Glutamatergic neuron (in vitro differentiated cells): ENCODE results near the gene KIAA0825. TPM values are rescaled to one million over a fixed set of nuclear protein-coding genes. Genes with fewer than 3 reads are reported as not detected.

Experiments
- DNase-seq: peaks from one replicate; pipeline ENCODE4 v3.0.0; 2022
- H3K27ac Mint-ChIP-seq: one replicate; pipeline ENCODE4 v1.8.0; 2020; ENCODE audit warnings: mild to moderate bottlenecking, mixed read lengths, inconsistent platforms; ENCODE audit not compliant: unreplicated experiment
- H3K27me3 Mint-ChIP-seq: one replicate; pipeline ENCODE4 v1.8.0; 2020; ENCODE audit warnings: mild to moderate bottlenecking, moderate library complexity, mixed read lengths, inconsistent platforms; ENCODE audit not compliant: unreplicated experiment
- H3K36me3 Mint-ChIP-seq: one replicate; pipeline ENCODE4 v1.8.0; 2020; ENCODE audit warnings: mild to moderate bottlenecking, mixed read lengths, inconsistent platforms; ENCODE audit not compliant: unreplicated experiment
- H3K4me1 Mint-ChIP-seq: one replicate; pipeline ENCODE4 v1.8.0; 2020; ENCODE audit warnings: mild to moderate bottlenecking, low read depth, mixed read lengths, inconsistent platforms; ENCODE audit not compliant: unreplicated experiment
- H3K4me3 Mint-ChIP-seq: one replicate; pipeline ENCODE4 v1.8.0; 2020; ENCODE audit warnings: mild to moderate bottlenecking, mixed read lengths, inconsistent platforms; ENCODE audit not compliant: unreplicated experiment
- H3K9me3 Mint-ChIP-seq: one replicate; pipeline ENCODE4 v1.8.0; 2020; ENCODE audit warnings: mild to moderate bottlenecking, moderate library complexity, mixed read lengths, inconsistent platforms; ENCODE audit not compliant: unreplicated experiment
- total RNA-seq: library from RNA; stranded (reverse); fragmentation: NEBNext Ultra II Directional; extraction: Animal tissue kit (Norgen Biotek cat#: 25700); gene quantifications from one replicate; pipeline ENCODE4 v1.2.1, GENCODE V29; 2021; ENCODE audit not compliant: unreplicated experiment
- TF ChIP-seq, protein P1 (sequence below): fragments of 200-600 bp; sonication (generic); IDR thresholded peaks from one replicate; pipeline ENCODE4 v1.5.0; 2021; ENCODE audit not compliant: partially characterized antibody, unreplicated experiment

KIAA0825 gene
- total RNA-seq, 1 donor from 2014 or later: 1.2 TPM

DNA sequence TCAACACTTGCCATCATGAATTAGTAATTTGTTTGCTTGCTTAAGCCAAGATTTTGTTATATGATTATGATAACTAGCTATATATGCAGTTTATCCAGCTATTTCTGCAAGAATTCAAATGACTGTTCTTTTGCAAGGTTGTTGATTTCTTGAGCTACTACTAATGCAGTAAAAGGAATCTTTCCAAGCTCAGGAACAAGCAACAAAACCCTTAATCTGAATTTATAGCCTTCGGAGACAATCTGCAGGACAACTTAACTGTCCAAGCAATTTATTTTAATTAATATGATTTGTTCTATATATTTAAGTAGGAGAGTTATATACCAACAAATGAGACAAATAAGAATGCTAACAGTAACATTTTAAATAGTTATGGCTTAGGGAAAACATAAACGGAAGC, 450.3 kb downstream of the KIAA0825 start:
- no peak overlapping the region for H3K27ac Mint-ChIP-seq
- no peaks in the 10 kb centered on the region for H3K36me3 Mint-ChIP-seq
- H3K4me1 Mint-ChIP-seq: no peaks in the 10 kb centered on the region
- TF ChIP-seq, protein P1, sequence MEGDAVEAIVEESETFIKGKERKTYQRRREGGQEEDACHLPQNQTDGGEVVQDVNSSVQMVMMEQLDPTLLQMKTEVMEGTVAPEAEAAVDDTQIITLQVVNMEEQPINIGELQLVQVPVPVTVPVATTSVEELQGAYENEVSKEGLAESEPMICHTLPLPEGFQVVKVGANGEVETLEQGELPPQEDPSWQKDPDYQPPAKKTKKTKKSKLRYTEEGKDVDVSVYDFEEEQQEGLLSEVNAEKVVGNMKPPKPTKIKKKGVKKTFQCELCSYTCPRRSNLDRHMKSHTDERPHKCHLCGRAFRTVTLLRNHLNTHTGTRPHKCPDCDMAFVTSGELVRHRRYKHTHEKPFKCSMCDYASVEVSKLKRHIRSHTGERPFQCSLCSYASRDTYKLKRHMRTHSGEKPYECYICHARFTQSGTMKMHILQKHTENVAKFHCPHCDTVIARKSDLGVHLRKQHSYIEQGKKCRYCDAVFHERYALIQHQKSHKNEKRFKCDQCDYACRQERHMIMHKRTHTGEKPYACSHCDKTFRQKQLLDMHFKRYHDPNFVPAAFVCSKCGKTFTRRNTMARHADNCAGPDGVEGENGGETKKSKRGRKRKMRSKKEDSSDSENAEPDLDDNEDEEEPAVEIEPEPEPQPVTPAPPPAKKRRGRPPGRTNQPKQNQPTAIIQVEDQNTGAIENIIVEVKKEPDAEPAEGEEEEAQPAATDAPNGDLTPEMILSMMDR: no peak
- no peaks in the 10 kb centered on the region for H3K27me3 Mint-ChIP-seq
- DNase-seq: no peak
- no peaks in the 10 kb centered on the region for H3K9me3 Mint-ChIP-seq
- no peak overlapping the region for H3K4me3 Mint-ChIP-seq

GRCh38 chr5:94161801-94162200, 456.6 kb downstream of the KIAA0825 start:
- H3K36me3 Mint-ChIP-seq: no peaks in the 10 kb centered on the region
- no peaks in the 10 kb centered on the region for H3K27me3 Mint-ChIP-seq
- DNase-seq: no peak
- no peaks in the 10 kb centered on the region for H3K4me1 Mint-ChIP-seq
- no peak overlapping the region for H3K4me3 Mint-ChIP-seq
- H3K27ac Mint-ChIP-seq: no peak overlapping the region
- TF ChIP-seq, protein P1: no peak
- no peaks in the 10 kb centered on the region for H3K9me3 Mint-ChIP-seq

GRCh38 chr5:94159144-94159543, 459.3 kb downstream of the KIAA0825 start:
- Mint-ChIP-seq H3K27ac (no peak overlapping the region), H3K27me3 (no peaks in the 10 kb centered on the region), H3K36me3 (no peaks in the 10 kb centered on the region), H3K4me1 (no peaks in the 10 kb centered on the region), H3K9me3 (no peaks in the 10 kb centered on the region), H3K4me3 (no peak overlapping the region)
- TF ChIP-seq, protein P1: no peak
- DNase-seq: no peak

- TF ChIP-seq, protein P1: no peak
- no peaks in the 10 kb centered on the region for H3K27me3 Mint-ChIP-seq
- no peak overlapping the region for H3K4me3 Mint-ChIP-seq
- H3K9me3 Mint-ChIP-seq: no peaks in the 10 kb centered on the region
- H3K4me1 Mint-ChIP-seq: no peaks in the 10 kb centered on the region
- H3K36me3 Mint-ChIP-seq: no peaks in the 10 kb centered on the region
- H3K27ac Mint-ChIP-seq: no peak overlapping the region
- DNase-seq: no peak
These were observed 460.5 kb downstream of the KIAA0825 start for GRCh38 chr5:94157704-94158539.

- Mint-ChIP-seq H3K9me3 (no peaks in the 10 kb centered on the region), H3K27me3 (no peaks in the 10 kb centered on the region), H3K4me3 (no peak overlapping the region), H3K4me1 (no peaks in the 10 kb centered on the region), H3K36me3 (no peaks in the 10 kb centered on the region), H3K27ac (no peak overlapping the region)
- DNase-seq: no peak
- TF ChIP-seq, protein P1: no peak
These were observed 463.7 kb downstream of the KIAA0825 start for GRCh38 chr5:94154672-94155071.
